ENCODE data around the gene SLC25A27. TPM values are rescaled to one million over a fixed set of nuclear protein-coding genes. Genes with fewer than 3 reads are reported as not detected.

The SLC25A27 gene
- total RNA-seq, 1 donor from 2014 or later, result 30.7 TPM

- no peak for DNase-seq
Observed at GRCh38 chr6:46719099-46719498, 66.3 kb downstream of the SLC25A27 start.

GRCh38 chr6:46720401-46720800 is 67.6 kb downstream of the SLC25A27 start:
- no peak for DNase-seq

Other genes starting within 250 kb of the SLC25A27 start
- 7.0 TPM for gene RCAN2, start 161.5 kb upstream of the SLC25A27 start, total RNA-seq
- 2.3 TPM for gene CYP39A1, start 157 bp upstream of the SLC25A27 start, total RNA-seq
- 1.2 TPM for gene TDRD6, start 34.9 kb downstream of the SLC25A27 start, total RNA-seq
- 4.1 TPM for gene PLA2G7, start 82.4 kb downstream of the SLC25A27 start, total RNA-seq
- 0.16 TPM for gene ANKRD66, start 94.0 kb downstream of the SLC25A27 start, total RNA-seq
- not detected for gene MEP1A, start 140.4 kb downstream of the SLC25A27 start, total RNA-seq

All from occipital lobe (tissue), 2 donors.